Spleen (tissue), 7 donors: ENCODE data around the gene SOX15.

ENCODE experiments used
- POLR2A ChIP-seq, 3 donors: fragments of 450-650 bp; IDR thresholded peaks; one replicate each; pipeline ENCODE4 v1.5.1; 2017; ENCODE audit warnings: antibody characterized with exemption in 3 of 3, mild to moderate bottlenecking in 1 of 3
- POLR2AphosphoS5 ChIP-seq, 3 donors: sonication (generic); formaldehyde crosslinking; IDR thresholded peaks; one replicate each; pipeline ENCODE4 v1.5.1; 2017; ENCODE audit warnings: antibody characterized with exemption in 3 of 3
- TF ChIP-seq, protein P1 (sequence below), 11 experiments: fragments of 200-600 bp in 7 of 11; fragments of 450-650 bp in 4 of 11; sonication (generic) in 4 of 11; IDR thresholded peaks in 8 of 11; conservative IDR thresholded peaks in 3 of 11; 1 replicate in 7 of 11; 2 replicates in 4 of 11; pipeline versions ENCODE4 v1.4.0 to v1.8.0; 2016 to 2021; ENCODE audit warnings: antibody characterized with exemption in 11 of 11, inconsistent platforms in 4 of 11, mild to moderate bottlenecking in 1 of 11
- donor health status: DM: no; HTN: no; CAD: no; lungs with moderate emphysema.
- donor health status: DM: no; HTN: no; CAD: no.
- donor health status: DM: no; HTN: no; CAD: no.

DNA sequence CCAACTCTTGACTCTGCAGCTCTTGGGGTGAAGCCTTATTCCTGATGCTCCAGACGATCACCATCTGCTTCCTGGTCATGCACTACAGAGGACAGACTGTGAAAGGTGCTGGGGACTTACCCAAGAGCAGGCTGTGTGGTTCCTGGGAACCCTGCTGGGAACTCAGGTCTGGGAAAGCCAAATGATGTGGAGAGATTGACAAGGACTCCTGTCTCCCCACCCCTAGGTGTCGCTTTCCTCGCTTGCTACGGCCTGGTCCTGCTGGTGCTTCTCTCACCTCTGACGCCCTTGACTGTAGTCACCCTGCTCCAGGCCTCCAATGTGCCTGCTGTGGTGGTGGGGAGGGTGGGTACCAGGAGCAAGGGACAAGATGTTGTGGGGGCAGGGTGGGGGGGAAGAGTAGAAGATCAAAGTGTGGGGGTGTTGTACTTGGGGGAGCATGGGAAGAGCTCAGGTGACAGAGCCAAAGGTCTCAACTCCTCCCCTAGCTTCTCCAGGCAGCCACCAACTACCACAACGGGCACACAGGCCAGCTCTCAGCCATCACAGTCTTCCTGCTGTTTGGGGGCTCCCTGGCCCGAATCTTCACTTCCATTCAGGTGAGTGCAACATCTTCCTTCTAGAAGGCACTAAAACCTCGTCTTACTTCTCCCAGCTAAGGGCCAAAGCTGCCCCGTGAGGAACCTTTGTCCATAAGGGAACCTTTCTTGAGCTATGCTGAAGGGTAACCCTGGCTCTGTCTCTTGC, 3.0 kb downstream of the SOX15 start:
- TF ChIP-seq, protein P1, sequence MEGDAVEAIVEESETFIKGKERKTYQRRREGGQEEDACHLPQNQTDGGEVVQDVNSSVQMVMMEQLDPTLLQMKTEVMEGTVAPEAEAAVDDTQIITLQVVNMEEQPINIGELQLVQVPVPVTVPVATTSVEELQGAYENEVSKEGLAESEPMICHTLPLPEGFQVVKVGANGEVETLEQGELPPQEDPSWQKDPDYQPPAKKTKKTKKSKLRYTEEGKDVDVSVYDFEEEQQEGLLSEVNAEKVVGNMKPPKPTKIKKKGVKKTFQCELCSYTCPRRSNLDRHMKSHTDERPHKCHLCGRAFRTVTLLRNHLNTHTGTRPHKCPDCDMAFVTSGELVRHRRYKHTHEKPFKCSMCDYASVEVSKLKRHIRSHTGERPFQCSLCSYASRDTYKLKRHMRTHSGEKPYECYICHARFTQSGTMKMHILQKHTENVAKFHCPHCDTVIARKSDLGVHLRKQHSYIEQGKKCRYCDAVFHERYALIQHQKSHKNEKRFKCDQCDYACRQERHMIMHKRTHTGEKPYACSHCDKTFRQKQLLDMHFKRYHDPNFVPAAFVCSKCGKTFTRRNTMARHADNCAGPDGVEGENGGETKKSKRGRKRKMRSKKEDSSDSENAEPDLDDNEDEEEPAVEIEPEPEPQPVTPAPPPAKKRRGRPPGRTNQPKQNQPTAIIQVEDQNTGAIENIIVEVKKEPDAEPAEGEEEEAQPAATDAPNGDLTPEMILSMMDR (IDR thresholded peaks at IDR 0.05 in 8 of 11, conservative IDR thresholded peaks at IDR 0.05 in 3 of 11), result no peak
- TF ChIP-seq POLR2AphosphoS5 (IDR thresholded peaks at IDR 0.05), result no peak
- no peak for TF ChIP-seq POLR2A (IDR thresholded peaks at IDR 0.05)
